HG03442 (cell line): ENCODE measurements around the gene IMPA2.
"Not testable (repeated sequence)": the region's sequence is repeated elsewhere in the genome, so short reads cannot be mapped to it uniquely, and the experiment has no call there.

Experiments used
- ATAC-seq: cut with Tn5 transposase; IDR thresholded peaks from one replicate; pipeline ENCODE4 v1.9.1; 2021; ENCODE audit warnings: mild to moderate bottlenecking, moderate library complexity; ENCODE audit not compliant: unreplicated experiment

IMPA2 gene

GRCh38 chr18:12067671-12068070, 86.4 kb downstream of the IMPA2 start:
- ATAC-seq, result no peak

DNA sequence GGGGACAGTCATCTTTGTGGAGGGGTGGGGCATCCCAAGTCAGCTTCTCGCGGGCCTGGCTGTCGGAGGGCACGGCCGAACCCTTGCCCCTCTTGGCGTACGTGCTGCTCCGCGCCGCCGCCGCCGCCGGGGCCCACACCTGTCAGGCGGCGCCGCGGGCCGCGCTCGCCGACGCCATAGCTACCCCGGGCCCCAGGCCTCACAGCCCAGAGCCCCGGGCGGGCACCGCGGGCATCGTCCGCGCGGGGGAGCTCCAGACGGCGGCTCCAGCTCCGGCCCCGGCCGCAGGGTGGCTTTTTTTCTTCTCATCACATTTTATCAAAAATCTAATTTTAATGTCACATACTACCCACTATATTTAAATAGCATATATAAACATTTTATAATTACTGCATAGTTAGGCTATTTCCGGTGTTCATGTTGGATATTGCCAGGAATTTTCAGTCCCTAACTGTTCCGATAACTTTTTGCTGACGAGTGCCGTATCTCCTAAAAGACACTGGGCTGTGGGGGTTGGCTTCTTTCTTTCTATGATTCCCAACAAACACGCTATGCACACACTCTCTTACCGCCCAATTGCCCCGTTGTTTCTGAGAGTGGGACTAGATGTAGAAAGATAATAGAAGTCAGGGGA, 87.1 kb downstream of the IMPA2 start:
- ATAC-seq, result not testable (repeated sequence)

DNA sequence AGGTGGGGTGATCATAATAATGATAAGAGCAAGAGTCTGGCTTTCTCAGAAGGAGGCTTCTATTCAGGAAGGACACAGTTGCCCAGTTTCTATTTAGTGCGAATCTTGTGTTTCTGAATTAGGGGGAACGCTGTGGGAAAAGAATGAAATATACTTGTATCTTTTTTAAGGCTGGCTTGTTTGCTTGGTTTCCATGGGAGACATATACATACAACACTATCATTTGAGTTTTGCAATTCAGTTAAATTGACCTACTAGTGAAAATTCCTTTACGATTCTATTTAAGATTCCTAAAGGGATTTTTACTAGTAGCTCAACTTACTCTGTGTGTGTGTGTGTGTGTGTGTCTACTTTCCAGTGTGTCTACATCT, 87.6 kb downstream of the IMPA2 start:
- ATAC-seq, result no peak

DNA sequence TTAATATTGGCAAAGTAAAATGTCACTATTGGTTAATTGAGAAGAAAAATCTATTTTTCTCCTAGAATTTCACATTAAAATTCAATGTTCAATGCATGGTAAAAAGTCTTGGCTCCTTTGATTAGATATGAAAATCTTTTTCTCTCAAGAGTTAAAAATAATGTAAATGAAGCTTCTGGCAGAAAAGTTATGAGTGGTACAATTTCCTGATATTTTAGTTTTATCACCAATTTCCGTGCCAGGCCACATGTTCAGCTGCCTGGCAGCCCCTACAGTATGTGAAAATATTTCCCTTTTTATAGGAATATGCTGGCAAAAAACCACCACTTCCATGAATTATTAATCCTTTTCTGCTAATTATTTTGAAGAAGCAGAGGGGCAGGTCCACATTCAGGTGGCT, 89.8 kb downstream of the IMPA2 start:
- ATAC-seq, result not testable (repeated sequence)

DNA sequence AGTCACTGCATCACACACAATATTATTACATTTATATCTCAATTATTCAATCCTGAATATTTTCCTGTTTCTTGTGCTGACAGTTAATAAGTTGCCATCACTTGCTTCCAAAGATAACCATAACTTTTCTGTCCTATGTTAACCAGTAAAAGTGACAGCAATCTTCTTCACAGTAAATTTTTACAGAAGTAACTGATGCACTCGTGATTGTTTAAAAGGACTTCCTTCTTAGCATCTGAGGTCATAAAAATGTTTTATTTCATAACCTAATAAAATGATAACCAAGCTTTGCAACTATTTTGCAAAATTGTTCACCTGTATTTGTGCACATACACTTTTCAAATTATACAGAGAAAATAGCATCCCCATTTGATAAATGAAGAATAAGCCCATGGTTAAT, 91.7 kb downstream of the IMPA2 start:
- no peak for ATAC-seq

DNA sequence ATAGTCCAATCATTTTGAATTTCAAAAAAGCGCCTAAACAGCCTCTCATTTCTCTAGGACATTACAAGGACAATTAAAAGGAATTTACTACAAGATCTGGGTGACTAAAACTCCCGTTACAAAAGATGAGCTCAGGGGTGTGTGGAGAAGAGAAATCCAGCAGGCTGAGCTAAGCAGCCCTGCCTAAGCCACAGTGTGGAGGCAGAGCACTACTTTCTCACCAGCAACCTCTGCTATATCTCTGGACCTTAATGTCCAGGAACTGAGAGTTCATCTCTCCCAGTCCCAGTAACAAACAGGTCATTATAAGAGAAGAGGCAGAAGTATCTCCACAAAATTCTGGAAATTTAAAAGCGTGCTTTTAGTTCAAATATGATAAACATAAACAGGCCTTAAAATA, 93.4 kb downstream of the IMPA2 start:
- no peak for ATAC-seq

DNA sequence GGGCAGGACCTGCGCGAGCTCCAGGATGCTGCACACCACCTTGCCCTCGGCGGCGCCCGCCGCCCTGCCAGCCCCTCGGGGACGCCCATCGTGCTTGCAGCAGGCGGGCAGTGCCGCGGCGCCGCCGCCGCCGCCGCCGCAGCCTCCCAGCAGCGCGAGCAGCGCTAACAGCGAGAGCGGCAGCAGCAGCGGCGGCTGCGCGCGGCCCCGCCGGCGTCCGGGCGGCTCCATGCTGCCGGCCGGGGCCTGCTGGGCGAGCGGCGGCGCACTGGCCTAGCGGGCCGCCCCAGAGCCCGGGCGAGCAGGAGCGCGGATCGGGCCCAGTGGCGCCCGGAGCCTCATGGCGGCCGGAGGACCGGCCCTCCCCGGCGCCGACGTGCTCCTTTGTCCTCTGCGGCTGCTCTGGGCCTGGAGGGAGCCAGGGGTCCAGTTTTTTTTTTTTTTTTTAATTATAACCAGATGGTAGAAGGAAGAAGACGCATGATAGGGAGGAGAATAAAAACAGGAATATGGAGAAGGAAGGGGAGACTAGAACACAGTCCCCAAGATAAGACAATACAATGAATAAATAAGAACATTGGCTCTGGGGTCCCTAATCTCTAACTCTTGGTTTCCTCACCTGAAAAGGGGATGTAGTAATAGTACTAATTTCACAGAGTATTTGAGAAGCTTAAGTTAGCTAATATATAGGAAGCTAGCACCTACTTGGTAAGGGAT, 95.3 kb downstream of the IMPA2 start:
- ATAC-seq, result no peak

DNA sequence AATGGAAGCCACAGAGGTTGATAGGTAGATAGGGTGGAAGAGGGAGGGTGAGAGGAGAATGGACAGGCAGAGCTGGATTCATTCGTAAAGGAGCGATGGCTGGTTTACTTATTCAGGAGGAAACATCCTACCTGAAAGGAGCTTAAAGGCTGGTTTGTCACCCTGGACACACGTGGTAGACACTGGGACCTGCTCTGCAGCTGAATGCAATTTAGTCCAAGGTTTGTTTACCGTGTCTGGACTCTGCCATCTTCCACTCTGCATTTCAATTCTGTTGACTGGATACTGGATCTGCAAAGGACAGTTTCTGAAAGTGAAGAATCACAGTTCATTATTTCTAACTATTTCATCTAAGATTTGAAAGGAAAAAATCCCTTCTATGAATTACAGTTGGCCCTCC, 96.7 kb downstream of the IMPA2 start:
- ATAC-seq, result not testable (repeated sequence)

DNA sequence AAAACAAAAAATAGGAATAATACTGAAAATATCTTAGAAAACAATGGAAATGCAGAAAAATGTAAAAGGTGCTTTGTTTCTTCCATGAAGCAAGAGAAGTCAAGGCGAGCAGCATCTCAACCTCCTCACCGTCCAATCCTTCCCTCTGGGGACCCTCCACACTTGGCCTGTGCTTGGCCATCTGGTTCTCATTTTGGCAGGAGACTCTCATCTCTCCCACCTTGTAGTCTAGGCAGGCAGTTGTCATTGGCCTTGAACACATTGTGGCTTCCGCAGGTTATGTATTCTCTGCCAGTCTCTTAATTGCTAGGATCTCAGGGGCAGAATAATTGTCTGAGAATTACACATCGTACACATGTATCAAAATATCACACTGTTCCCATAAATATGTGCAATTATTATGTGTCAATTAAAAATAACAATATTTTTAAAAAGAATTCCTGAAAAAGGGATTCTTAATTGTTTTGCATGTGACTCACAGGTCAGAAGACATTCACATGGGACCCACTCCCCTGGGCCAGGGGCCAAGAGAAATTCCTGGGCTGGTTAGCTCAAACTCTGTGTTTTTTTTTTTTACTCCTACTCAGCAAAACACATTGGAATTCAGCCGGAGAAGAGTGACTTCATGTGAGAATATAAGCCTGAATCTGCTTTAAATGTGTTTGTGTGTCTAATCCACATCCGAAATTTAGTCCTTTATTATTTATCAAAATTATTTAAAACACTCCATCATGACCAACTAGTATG, 98.4 kb downstream of the IMPA2 start:
- no peak for ATAC-seq
